HG03196 (cell line): Measurements from ENCODE around the gene SPINK7.

ENCODE experiments used
- ATAC-seq: cut with Tn5 transposase; IDR thresholded peaks from one replicate; pipeline ENCODE4 v1.9.1; 2021; ENCODE audit not compliant: unreplicated experiment

Gene SPINK7

DNA sequence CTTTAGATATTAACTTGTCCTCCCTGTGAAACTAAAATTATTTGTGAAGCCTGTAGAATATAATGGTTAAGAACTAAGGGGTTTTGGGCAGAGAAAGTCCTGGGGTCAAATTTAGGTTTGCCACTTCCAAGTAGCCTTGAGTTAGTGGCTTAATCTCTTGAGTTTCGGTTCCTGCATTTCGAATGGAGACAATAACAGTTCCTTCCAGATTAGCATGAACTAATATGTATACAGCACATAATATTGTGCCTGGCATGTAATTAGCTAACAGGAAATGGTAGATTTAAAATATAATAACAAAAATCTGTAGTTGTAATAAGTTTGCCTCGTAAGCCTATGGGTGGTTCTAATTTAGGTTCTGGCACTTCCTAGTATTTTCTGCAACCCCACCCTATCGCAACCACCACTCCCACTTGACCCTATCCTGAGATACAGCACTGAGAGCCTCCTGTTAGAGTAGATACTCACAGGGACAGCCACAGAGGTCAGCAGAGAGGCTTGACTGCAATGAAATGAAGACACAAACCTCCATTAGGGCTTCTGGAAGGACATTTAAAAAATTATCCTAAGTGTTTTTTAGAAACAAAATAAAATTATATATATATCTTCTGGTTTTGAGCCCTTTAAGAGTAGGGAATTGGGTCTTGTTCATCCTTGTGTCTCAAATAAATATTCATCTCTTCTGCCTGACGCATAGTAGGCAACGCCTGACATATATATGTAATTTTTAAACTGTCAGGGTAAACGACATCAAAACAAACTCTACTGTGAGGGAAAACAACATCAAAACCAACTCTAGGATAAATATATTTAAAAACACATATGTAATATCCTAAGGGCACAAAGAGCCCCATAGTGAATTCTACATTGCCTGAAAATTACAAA lies 31.6 kb downstream of the SPINK7 start:
- ATAC-seq = no peak

DNA sequence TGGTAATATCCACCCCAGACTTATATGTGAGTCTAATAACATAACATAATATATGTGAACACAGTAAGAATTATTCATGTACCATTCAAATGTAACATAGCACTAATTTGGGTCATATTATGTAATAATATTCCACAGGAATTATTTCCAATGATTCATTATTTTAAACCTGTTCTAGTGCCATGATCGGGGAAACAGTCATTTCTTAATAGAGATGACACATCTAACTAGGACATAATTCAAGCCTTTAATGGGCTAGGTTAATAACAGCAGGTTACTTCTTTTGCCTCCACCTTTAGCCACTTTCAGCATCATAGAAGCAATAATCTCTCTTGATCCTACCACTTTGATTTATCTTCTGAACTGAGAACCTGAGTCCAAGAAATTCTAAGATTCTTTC lies 35.5 kb downstream of the SPINK7 start:
- no peak for ATAC-seq

DNA sequence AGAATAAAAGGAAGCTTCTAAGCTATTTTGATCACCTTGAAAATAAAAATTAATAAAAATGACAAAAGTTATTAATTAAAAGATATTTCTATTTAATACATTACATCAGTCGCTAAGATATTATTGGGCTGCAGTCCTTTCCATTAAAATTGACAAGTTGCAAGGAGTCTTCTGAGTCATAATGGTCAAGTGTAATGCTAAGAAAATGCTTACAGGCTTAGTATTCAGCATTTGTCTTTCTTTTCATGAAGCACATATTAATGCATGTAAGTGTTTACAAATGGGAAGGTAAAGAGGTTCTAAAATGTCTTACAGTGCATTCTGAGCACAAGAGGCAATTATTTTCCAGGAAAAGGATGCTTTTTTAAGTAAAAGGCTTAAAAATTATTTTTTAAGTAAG lies 40.5 kb downstream of the SPINK7 start:
- ATAC-seq = no peak

DNA sequence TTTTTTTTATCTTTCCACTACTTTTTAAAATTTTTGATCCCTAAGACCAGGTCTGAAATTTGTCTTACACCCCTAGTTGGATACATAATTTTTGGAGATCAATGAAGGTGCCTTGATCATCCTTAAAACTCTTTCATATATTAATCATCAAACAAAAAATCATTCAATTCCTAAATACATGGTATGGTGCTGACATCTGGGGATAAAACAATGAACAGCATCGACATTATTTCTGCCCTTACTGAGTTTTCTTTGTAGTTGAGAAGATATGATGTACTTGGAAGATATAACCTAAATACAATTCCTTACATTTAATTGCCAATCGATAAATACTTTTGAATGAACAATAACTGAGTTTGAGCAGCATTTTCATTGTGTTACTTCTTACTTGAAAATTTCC lies 41.4 kb downstream of the SPINK7 start:
- no peak for ATAC-seq

DNA sequence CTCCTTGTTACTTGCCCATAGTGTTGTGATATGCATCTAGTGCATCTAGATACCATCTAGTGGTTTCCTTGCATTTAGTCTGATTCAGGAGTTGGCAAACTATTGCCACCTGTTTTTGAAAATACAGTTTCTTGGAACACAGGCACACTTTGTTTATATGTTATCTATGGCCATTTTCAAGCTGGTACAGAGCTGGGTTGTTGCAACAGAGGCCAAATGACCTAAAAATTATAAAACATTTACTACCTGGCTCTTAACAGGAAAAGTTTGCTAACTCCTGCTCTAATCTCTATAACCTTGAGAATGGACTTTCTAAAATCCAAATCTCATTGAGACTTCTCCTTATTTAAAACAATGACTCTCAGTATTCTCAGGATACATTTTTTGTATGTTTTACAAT lies 52.1 kb downstream of the SPINK7 start:
- ATAC-seq = no peak
